GM23248 (cell line): ENCODE results near the gene SLC2A9.

ENCODE experiments used
- EZH2 ChIP-seq: fragments of 200-600 bp; sonication (generic); IDR thresholded peaks from 2 replicates; pipeline ENCODE4 v1.6.1; 2018; ENCODE audit warnings: antibody characterized with exemption, mild to moderate bottlenecking; ENCODE audit not compliant: insufficient read depth, poor library complexity, severe bottlenecking
- EZH2phosphoT487 ChIP-seq: fragments of 200-600 bp; sonication (generic); IDR thresholded peaks from 2 replicates; pipeline ENCODE4 v1.6.1; 2018; ENCODE audit warnings: antibody characterized with exemption, moderate library complexity, mild to moderate bottlenecking, low read depth; ENCODE audit not compliant: insufficient read depth

- TF ChIP-seq EZH2 = no peak
- no peak for TF ChIP-seq EZH2phosphoT487
Observed at GRCh38 chr4:10030972-10031667, 9.8 kb upstream of the SLC2A9 start.
